HepG2 (cell line): ENCODE data around the gene DLX4. TPM values are rescaled to one million over a fixed set of nuclear protein-coding genes. Genes with fewer than 3 reads are reported as not detected.

Experiments
- ATAC-seq: fragments of 200-7000 bp; cut with Tn5 transposase; 3 replicates; pipeline ENCODE4 v1.9.1; 2020; ENCODE audit warnings: mild to moderate bottlenecking, moderate library complexity
- BruUV-seq: library from RNA; stranded (reverse); fragments of 400-500 nt; replicated peaks from 2 replicates; lab custom pipeline; 2021; lab: Mats Ljungman, UMichigan
- CTCF ChIA-PET: fragments of 300-600 bp; formaldehyde crosslinking; extraction: SDS; loops from one replicate; lab custom pipeline; 2021; ENCODE audit warnings: low total read pairs, inconsistent platforms, low intra/inter-chr PET ratio; lab: Yijun Ruan, JAX
- POLR2A ChIA-PET: fragments of 350-600 bp; sonication (Branson Sonifier 250); formaldehyde crosslinking; loops from one replicate; lab custom pipeline; 2020; ENCODE audit warnings: antibody characterized with exemption, inconsistent platforms; lab: Yijun Ruan, JAX
- DNase-seq: peaks from one replicate; pipeline ENCODE4 v3.0.0-alpha.2; 2015; ENCODE audit warnings: low spot score
- FAIRE-seq: peaks from 3 replicates; lab custom pipeline; 2011; peaks lifted over from hg19 to GRCh38; lab: Jason Lieb, UNC
- H2AFZ ChIP-seq: one replicate; pipeline ENCODE4 v1.6.1; 2011; ENCODE audit warnings: low read length, inconsistent platforms
- H3K27ac ChIP-seq: fragments of 300-600 bp; 3 replicates; pipeline ENCODE4 v1.8.0; 2011; ENCODE audit warnings: mixed run types, mild to moderate bottlenecking, mixed read lengths, low read length, inconsistent platforms; ENCODE audit not compliant: insufficient read depth; ENCODE audit errors: extremely low read length
- H3K27me3 ChIP-seq, 2 experiments: fragments of 200-600 bp in 1 of 2; 2 replicates in 1 of 2; 3 replicates in 1 of 2; pipeline versions ENCODE4 v1.6.0 to v1.8.0; 2011; ENCODE audit warnings: low read length in 2 of 2, mild to moderate bottlenecking in 2 of 2, moderate library complexity in 2 of 2, inconsistent platforms in 1 of 2; ENCODE audit not compliant: insufficient read depth in 2 of 2, control insufficient read depth in 1 of 2
- H3K36me3 ChIP-seq, 2 experiments: fragments of 200-600 bp in 1 of 2; replicated peaks in 1 of 2; 2 replicates in 1 of 2; 3 replicates in 1 of 2; pipeline versions ENCODE4 v1.5.1 to v1.8.0; 2011; ENCODE audit warnings: low read length in 2 of 2, inconsistent platforms in 1 of 2; ENCODE audit not compliant: insufficient read depth in 2 of 2, control insufficient read depth in 1 of 2
- H3K4me1 ChIP-seq: 2 replicates; pipeline ENCODE4 v1.5.1; 2012; ENCODE audit warnings: low read length, inconsistent platforms; ENCODE audit not compliant: insufficient read depth
- H3K4me2 ChIP-seq: 2 replicates; pipeline ENCODE4 v1.6.0; 2011; ENCODE audit warnings: low read depth, low read length, inconsistent platforms
- H3K4me3 ChIP-seq, 3 experiments: fragments of 200-600 bp in 1 of 3; sonication (generic), shearing (Covaris generic) in 1 of 3; replicated peaks in 1 of 3; 2 replicates each; pipeline ENCODE4 v1.5.1; 2011 to 2016; ENCODE audit warnings: low read length in 3 of 3, inconsistent platforms in 2 of 3, low read depth in 2 of 3, mild to moderate bottlenecking in 2 of 3, control low read depth in 1 of 3, mixed read lengths in 1 of 3; ENCODE audit not compliant: insufficient read depth in 1 of 3
- H3K79me2 ChIP-seq: one replicate; pipeline ENCODE4 v1.6.1; 2011; ENCODE audit warnings: low read length, inconsistent platforms; ENCODE audit not compliant: insufficient read depth
- H3K9ac ChIP-seq: 2 replicates; pipeline ENCODE4 v1.6.0; 2011; ENCODE audit warnings: mild to moderate bottlenecking, low read depth, low read length, inconsistent platforms; ENCODE audit not compliant: insufficient read depth
- H3K9me3 ChIP-seq: 2 replicates; pipeline ENCODE4 v1.5.1; 2012; ENCODE audit warnings: mild to moderate bottlenecking, low read length
- H4K20me1 ChIP-seq: 2 replicates; pipeline ENCODE4 v1.6.0; 2011; ENCODE audit warnings: inconsistent platforms, mild to moderate bottlenecking, low read length, moderate library complexity; ENCODE audit not compliant: insufficient read depth
- CEBPB ChIP-seq: IDR thresholded peaks from 2 replicates; pipeline ENCODE4 v1.6.1; 2011; ENCODE audit warnings: low read depth, low read length, improper control_type of control experiment, borderline replicate concordance
- CENPX ChIP-seq: sonication (generic); formaldehyde crosslinking; IDR thresholded peaks from 2 replicates; pipeline ENCODE4 v1.9.0; 2021; ENCODE audit warnings: mild to moderate bottlenecking, missing genetic modification reagents, moderate library complexity
- CREB1 ChIP-seq, 2 experiments: fragments of 450-650 bp in 1 of 2; IDR thresholded peaks; 2 replicates each; pipeline ENCODE4 v1.6.1; 2016 to 2017; ENCODE audit warnings: control low read depth in 1 of 2, mild to moderate bottlenecking in 1 of 2, missing compliant biosample characterization in 1 of 2, missing genetic modification characterization in 1 of 2
- ZNF513 ChIP-seq: sonication (generic); formaldehyde crosslinking; conservative IDR thresholded peaks from 2 replicates; pipeline ENCODE4 v1.5.0; 2020; ENCODE audit warnings: missing genetic modification reagents
- ZNF629 ChIP-seq: sonication (generic); formaldehyde crosslinking; conservative IDR thresholded peaks from 2 replicates; pipeline ENCODE4 v1.5.0; 2020; ENCODE audit warnings: missing genetic modification reagents
- WGBS: methylation state at CpG from one replicate; pipeline ENCODE4 v1.1.6; 2017; ENCODE audit warnings: low lambda C conversion rate; 5-methylcytosine and 5-hydroxymethylcytosine counted together
- in situ Hi-C: cut with HindIII; loops from 2 replicates; pipeline ENCODE4 v1.10.0; 2017; ENCODE audit warnings: low pct_unique_long_range_greater_than_20kb; ENCODE audit not compliant: extremely low pct_ligation_motif_present
- intact Hi-C: fragments of 100-400 bp; cut with micrococcal nuclease; formaldehyde crosslinking; loops from one replicate; pipeline ENCODE4 v1.10.0; 2022; ENCODE audit not compliant: unreplicated experiment
- polyA plus RNA-seq, 8 experiments: library from polyadenylated mRNA; depleted of rRNA in 3 of 8; stranded (reverse) in 7 of 8; unstranded in 1 of 8; fragments of >200 nt; fragmentation: Illumina TruSeq in 4 of 8; extraction: Trizol in 4 of 8; gene quantifications; 2 replicates each; pipeline versions ENCODE4 v1.2.1 to v1.2.3, GENCODE V29; 2011 to 2016; ENCODE audit warnings: low read depth in 4 of 8, missing spikeins in 1 of 8, mixed read lengths in 1 of 8; ENCODE audit not compliant: insufficient read depth in 1 of 8
- total RNA-seq, 5 experiments: library from RNA; depleted of rRNA; stranded (reverse); fragments of >200 nt; fragmentation: Illumina TruSeq; extraction: Trizol; gene quantifications; 2 replicates each; pipeline ENCODE4 v1.2.3, GENCODE V29; 2016; ENCODE audit warnings: low read depth in 1 of 5

DLX4 gene
- total and polyA plus RNA-seq, 2 of the 13 experiments (the other 11 are each of a cell fraction or from before 2014, with no cell fraction given), result 0.55 to 2.3 TPM

- H3K27me3 ChIP-seq, result peaks cover 5 to 35% of the 10 kb centered on the region in 2 experiments; a peak in 4 of 5 replicates
- POLR2A ChIA-PET, result no interaction called here
These were observed 13.8 kb upstream of the DLX4 start for GRCh38 chr17:49955157-49955556.

GRCh38 chr17:49956780-49957179 is 12.2 kb upstream of the DLX4 start:
- H3K27me3 ChIP-seq, result peaks cover 4 to 37% of the 10 kb centered on the region in 2 experiments; a peak in 4 of 5 replicates
- POLR2A ChIA-PET, result no interaction called here
- no peaks in the 10 kb centered on the region for H3K79me2 ChIP-seq
- no peaks in the 10 kb centered on the region for H3K9me3 ChIP-seq
- in situ Hi-C loops, result no loop called here
- DNase-seq, result no peak
- no peak overlapping the region for H3K9ac ChIP-seq
- intact Hi-C loops, result no loop called here
- no peak overlapping the region for H3K4me2 ChIP-seq
- no peak for FAIRE-seq
- no peaks in the 10 kb centered on the region for H3K36me3 ChIP-seq
- WGBS, result 1% methylated on average over 4 of the region's 4 CpGs
- H3K27ac ChIP-seq, result no peak overlapping the region
- 0 out of 2 replicates have a peak, but pooled peaks have one; percentile 29 for TF ChIP-seq ZNF629 (CRISPR knock-in tag)
- TF ChIP-seq CEBPB, result peak; percentile 57; the same call in 1 of the 2 replicates
- no peak for TF ChIP-seq CENPX
- TF ChIP-seq, all 625 proteins: peak for 2
- Histone ChIP-seq H2AFZ (no peak overlapping the region), H4K20me1 (no peaks in the 10 kb centered on the region), H3K4me3 (no peak overlapping the region), H3K4me1 (peaks cover 6% of the 10 kb centered on the region; the same call in 1 of the 2 replicates)
- ATAC-seq, result no peak
- CTCF ChIA-PET, result no interaction called here
- no TSS peak for BruUV-seq

More at GRCh38 chr17:49955157-49955556, 13.8 kb upstream of the DLX4 start:
- TF ChIP-seq ZNF513 (no peak), CREB1 (IDR thresholded peaks at IDR 0.05) (peak; percentile 68), CREB1 (CRISPR knock-in tag; IDR thresholded peaks at IDR 0.05) (no peak)
- Histone ChIP-seq H3K9me3 (no peaks in the 10 kb centered on the region), H3K4me1 (peaks cover 6% of the 10 kb centered on the region; the same call in 1 of the 2 replicates), H3K36me3 (no peaks in the 10 kb centered on the region), H2AFZ (no peak overlapping the region), H3K4me3 (no peak overlapping the region), H3K4me2 (no peak overlapping the region), H3K79me2 (no peaks in the 10 kb centered on the region), H4K20me1 (no peaks in the 10 kb centered on the region), H3K9ac (no peak overlapping the region), H3K27ac (no peak overlapping the region)
- BruUV-seq, result no TSS peak
- 0% methylated on average over 1 of the region's 1 CpG for WGBS
- no peak for FAIRE-seq
- DNase-seq, result no peak
- intact Hi-C loops (no loop called here), in situ Hi-C loops (no loop called here)
- CTCF ChIA-PET, result interaction anchor here (3.6 kb wide), 1 partner anchor 42 kb away, joined by 27 read pairs; no protein-coding TSS in a partner anchor
- ATAC-seq, result no peak
